SK-N-SH treated with all-trans-retinoic acid at 6 μM for 48 hours (cell line): Measurements from ENCODE around the gene FCAMR.

Source experiments
- ARNTL ChIP-seq: fragments of 450-650 bp; formaldehyde crosslinking; IDR thresholded peaks from 2 replicates; pipeline ENCODE4 v1.5.0; 2020; ENCODE audit warnings: low read depth, mild to moderate bottlenecking, moderate library complexity, borderline replicate concordance
- CSDC2 ChIP-seq: fragments of 250-450 bp; sonication (Bioruptor Pico); IDR thresholded peaks from 2 replicates; pipeline ENCODE4 v1.5.0; 2020; ENCODE audit warnings: mild to moderate bottlenecking, moderate library complexity
- GLIS3 ChIP-seq: fragments of 250-450 bp; sonication (Bioruptor Pico); IDR thresholded peaks from 2 replicates; pipeline ENCODE4 v1.5.0; 2020; ENCODE audit warnings: mild to moderate bottlenecking, moderate library complexity
- PATZ1 ChIP-seq: fragments of 250-450 bp; sonication (Bioruptor Pico); IDR thresholded peaks from 2 replicates; pipeline ENCODE4 v1.8.0; 2020; ENCODE audit warnings: mild to moderate bottlenecking, moderate library complexity, borderline replicate concordance
- SNAI2 ChIP-seq: fragments of 250-450 bp; sonication (Bioruptor Pico); IDR thresholded peaks from 2 replicates; pipeline ENCODE4 v1.5.0; 2020; ENCODE audit warnings: mild to moderate bottlenecking, moderate library complexity
- TCF4 ChIP-seq: fragments of 250-450 bp; sonication (Bioruptor Pico); IDR thresholded peaks from 2 replicates; pipeline ENCODE4 v1.8.0; 2021; ENCODE audit warnings: mild to moderate bottlenecking, moderate library complexity, borderline replicate concordance
- ZC3H10 ChIP-seq: fragments of 250-450 bp; sonication (Bioruptor Pico); IDR thresholded peaks from 2 replicates; pipeline ENCODE4 v1.5.1; 2021; ENCODE audit warnings: mild to moderate bottlenecking, moderate library complexity
- ZFP3 ChIP-seq: fragments of 250-450 bp; sonication (Bioruptor Pico); IDR thresholded peaks from 2 replicates; pipeline ENCODE4 v1.5.0; 2020; ENCODE audit warnings: mild to moderate bottlenecking, moderate library complexity
- ZFP30 ChIP-seq: fragments of 450-650 bp; formaldehyde crosslinking; IDR thresholded peaks from 2 replicates; pipeline ENCODE4 v1.5.0; 2022; ENCODE audit warnings: mild to moderate bottlenecking, moderate library complexity
- ZNF8 ChIP-seq: fragments of 450-650 bp; formaldehyde crosslinking; IDR thresholded peaks from 2 replicates; pipeline ENCODE4 v1.5.0; 2020; ENCODE audit warnings: mild to moderate bottlenecking, moderate library complexity
- TF ChIP-seq, protein P1 (sequence below): fragments of 250-450 bp; sonication (Bioruptor Pico); IDR thresholded peaks from 2 replicates; pipeline ENCODE4 v1.5.1; 2020; ENCODE audit warnings: low read depth, mild to moderate bottlenecking, moderate library complexity

DNA sequence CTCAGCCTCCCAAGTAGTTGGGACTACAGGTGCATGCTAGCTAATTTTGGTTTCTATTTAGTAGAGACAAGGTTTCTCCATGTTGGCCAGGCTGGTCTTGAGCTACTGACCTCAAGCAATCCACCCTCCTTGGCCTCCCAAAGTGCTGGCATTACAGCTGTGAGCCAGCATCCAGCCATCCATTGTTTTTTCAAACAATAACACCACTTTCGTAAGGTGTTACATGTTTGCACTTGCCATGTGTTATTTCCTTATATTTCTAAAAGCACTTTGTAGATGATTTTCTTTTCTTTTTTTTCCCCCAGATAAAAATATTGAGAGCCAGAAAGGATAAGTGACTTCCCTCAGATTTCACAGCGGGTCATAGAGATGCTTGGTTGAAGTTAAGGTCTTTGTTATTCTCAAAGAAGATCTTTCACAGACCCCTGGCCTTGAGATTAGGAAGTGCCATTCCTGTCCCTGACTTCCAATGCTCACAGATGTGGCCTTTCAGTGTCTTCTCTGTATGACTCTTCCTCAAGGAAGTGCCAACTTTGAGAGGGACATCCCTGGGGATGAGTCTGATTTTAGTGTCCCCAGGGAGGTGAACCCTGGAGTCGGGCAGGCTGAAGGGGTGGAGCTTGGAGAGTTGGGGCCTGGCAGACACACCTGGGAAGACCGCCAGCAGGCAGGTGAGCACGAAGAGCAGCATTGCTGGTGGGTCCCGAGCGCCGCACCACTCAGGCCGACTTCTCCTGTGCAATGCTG, 30.2 kb downstream of the FCAMR start:
- TF ChIP-seq ZC3H10 (CRISPR knock-in tag) (no peak), CSDC2 (CRISPR knock-in tag) (no peak), GLIS3 (no peak), ZFP30 (no peak), PATZ1 (CRISPR knock-in tag) (no peak), ZNF8 (no peak), TCF4 (no peak), ARNTL (no peak), ZFP3 (CRISPR knock-in tag) (no peak), SNAI2 (no peak)
- TF ChIP-seq, protein P1, sequence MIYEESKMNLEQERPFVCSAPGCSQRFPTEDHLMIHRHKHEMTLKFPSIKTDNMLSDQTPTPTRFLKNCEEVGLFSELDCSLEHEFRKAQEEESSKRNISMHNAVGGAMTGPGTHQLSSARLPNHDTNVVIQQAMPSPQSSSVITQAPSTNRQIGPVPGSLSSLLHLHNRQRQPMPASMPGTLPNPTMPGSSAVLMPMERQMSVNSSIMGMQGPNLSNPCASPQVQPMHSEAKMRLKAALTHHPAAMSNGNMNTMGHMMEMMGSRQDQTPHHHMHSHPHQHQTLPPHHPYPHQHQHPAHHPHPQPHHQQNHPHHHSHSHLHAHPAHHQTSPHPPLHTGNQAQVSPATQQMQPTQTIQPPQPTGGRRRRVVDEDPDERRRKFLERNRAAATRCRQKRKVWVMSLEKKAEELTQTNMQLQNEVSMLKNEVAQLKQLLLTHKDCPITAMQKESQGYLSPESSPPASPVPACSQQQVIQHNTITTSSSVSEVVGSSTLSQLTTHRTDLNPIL, result no peak
